ENCODE results near the gene MEF2D. TPM values are rescaled to one million over a fixed set of nuclear protein-coding genes. Genes with fewer than 3 reads are reported as not detected.

Gene MEF2D
- polyA plus RNA-seq, 1 donor = 25.0 TPM

- no peaks in the 10 kb centered on the region for H3K27me3 ChIP-seq (ENCODE audit: control insufficient read depth, insufficient read depth, low read length)
- no CpG with 5 or more reads among the region's 20 CpGs for WGBS (ENCODE audit: insufficient coverage, low lambda C conversion rate)
- no peak overlapping the region for H3K4me3 ChIP-seq (ENCODE audit: low read length)
- H3K9me3 ChIP-seq (ENCODE audit: control insufficient read depth, low read depth, low read length) = peaks cover 2% of the 10 kb centered on the region
- no peak overlapping the region for H3K27ac ChIP-seq (ENCODE audit: low read length)
- peaks cover 34% of the 10 kb centered on the region for H3K36me3 ChIP-seq (ENCODE audit: control insufficient read depth, insufficient read depth, low read length)
- DNase-seq = no peak
- peaks cover 18% of the 10 kb centered on the region for H3K4me1 ChIP-seq (ENCODE audit: control insufficient read depth, insufficient read depth, low read length)
These were observed 37.4 kb downstream of the MEF2D start for GRCh38 chr1:156462954-156463795.

GRCh38 chr1:156461781-156462647, 38.6 kb downstream of the MEF2D start:
- WGBS (ENCODE audit: insufficient coverage, low lambda C conversion rate) = no CpG with 5 or more reads among the region's 17 CpGs
- no peak overlapping the region for H3K27ac ChIP-seq (ENCODE audit: low read length)
- DNase-seq = no peak
- no peak overlapping the region for H3K4me3 ChIP-seq (ENCODE audit: low read length)
- peaks cover 2% of the 10 kb centered on the region for H3K9me3 ChIP-seq (ENCODE audit: control insufficient read depth, low read depth, low read length)
- H3K36me3 ChIP-seq (ENCODE audit: control insufficient read depth, insufficient read depth, low read length) = peaks cover 22% of the 10 kb centered on the region
- peaks cover 18% of the 10 kb centered on the region for H3K4me1 ChIP-seq (ENCODE audit: control insufficient read depth, insufficient read depth, low read length)
- H3K27me3 ChIP-seq (ENCODE audit: control insufficient read depth, insufficient read depth, low read length) = no peaks in the 10 kb centered on the region

- Histone ChIP-seq H3K27me3 (ENCODE audit: control insufficient read depth, insufficient read depth, low read length) (no peaks in the 10 kb centered on the region), H3K9me3 (ENCODE audit: control insufficient read depth, low read depth, low read length) (peaks cover 2% of the 10 kb centered on the region), H3K36me3 (ENCODE audit: control insufficient read depth, insufficient read depth, low read length) (peaks cover 13% of the 10 kb centered on the region), H3K4me1 (ENCODE audit: control insufficient read depth, insufficient read depth, low read length) (peaks cover 20% of the 10 kb centered on the region), H3K27ac (ENCODE audit: low read length) (peak overlapping the region; percentile 35), H3K4me3 (ENCODE audit: low read length) (no peak overlapping the region)
- DNase-seq = peak in 1 of 2 donors; percentile 50
- no CpG with 5 or more reads among the region's 4 CpGs for WGBS (ENCODE audit: insufficient coverage, low lambda C conversion rate)
These were observed 39.5 kb downstream of the MEF2D start for GRCh38 chr1:156461109-156461508.

GRCh38 chr1:156460525-156460924, 40.0 kb downstream of the MEF2D start:
- no CpG with 5 or more reads among the region's 1 CpG for WGBS (ENCODE audit: insufficient coverage, low lambda C conversion rate)
- DNase-seq = no peak
- Histone ChIP-seq H3K4me3 (ENCODE audit: low read length) (no peak overlapping the region), H3K9me3 (ENCODE audit: control insufficient read depth, low read depth, low read length) (no peaks in the 10 kb centered on the region), H3K27ac (ENCODE audit: low read length) (peak overlapping the region; percentile 35), H3K4me1 (ENCODE audit: control insufficient read depth, insufficient read depth, low read length) (peaks cover 23% of the 10 kb centered on the region), H3K27me3 (ENCODE audit: control insufficient read depth, insufficient read depth, low read length) (no peaks in the 10 kb centered on the region), H3K36me3 (ENCODE audit: control insufficient read depth, insufficient read depth, low read length) (peaks cover 8% of the 10 kb centered on the region)

- DNase-seq = no peak
- H3K27ac ChIP-seq (ENCODE audit: low read length) = peak overlapping the region; percentile 97
- WGBS (ENCODE audit: insufficient coverage, low lambda C conversion rate) = no CpG with 5 or more reads among the region's 3 CpGs
- H3K9me3 ChIP-seq (ENCODE audit: control insufficient read depth, low read depth, low read length) = no peaks in the 10 kb centered on the region
- no peaks in the 10 kb centered on the region for H3K27me3 ChIP-seq (ENCODE audit: control insufficient read depth, insufficient read depth, low read length)
- no peaks in the 10 kb centered on the region for H3K36me3 ChIP-seq (ENCODE audit: control insufficient read depth, insufficient read depth, low read length)
- no peak overlapping the region for H3K4me3 ChIP-seq (ENCODE audit: low read length)
- peaks cover 20% of the 10 kb centered on the region for H3K4me1 ChIP-seq (ENCODE audit: control insufficient read depth, insufficient read depth, low read length)
These were observed 42.4 kb downstream of the MEF2D start for GRCh38 chr1:156458181-156458503.

- Histone ChIP-seq H3K9me3 (ENCODE audit: control insufficient read depth, low read depth, low read length) (no peaks in the 10 kb centered on the region), H3K27ac (ENCODE audit: low read length) (peak overlapping the region; percentile 97), H3K36me3 (ENCODE audit: control insufficient read depth, insufficient read depth, low read length) (no peaks in the 10 kb centered on the region), H3K27me3 (ENCODE audit: control insufficient read depth, insufficient read depth, low read length) (no peaks in the 10 kb centered on the region), H3K4me1 (ENCODE audit: control insufficient read depth, insufficient read depth, low read length) (peaks cover 26% of the 10 kb centered on the region), H3K4me3 (ENCODE audit: low read length) (peak overlapping the region; percentile 69)
- no CpG with 5 or more reads among the region's 59 CpGs for WGBS (ENCODE audit: insufficient coverage, low lambda C conversion rate)
- DNase-seq = peak; percentile 98 to 100
These were observed 43.7 kb downstream of the MEF2D start for GRCh38 chr1:156456625-156457465.

- no peak overlapping the region for H3K27ac ChIP-seq (ENCODE audit: low read length)
- 56% methylated on average over 2 of the region's 7 CpGs for WGBS (ENCODE audit: insufficient coverage, low lambda C conversion rate)
- H3K27me3 ChIP-seq (ENCODE audit: control insufficient read depth, insufficient read depth, low read length) = no peaks in the 10 kb centered on the region
- H3K9me3 ChIP-seq (ENCODE audit: control insufficient read depth, low read depth, low read length) = no peaks in the 10 kb centered on the region
- peaks cover 22% of the 10 kb centered on the region for H3K4me1 ChIP-seq (ENCODE audit: control insufficient read depth, insufficient read depth, low read length)
- H3K36me3 ChIP-seq (ENCODE audit: control insufficient read depth, insufficient read depth, low read length) = no peaks in the 10 kb centered on the region
- DNase-seq = no peak
- H3K4me3 ChIP-seq (ENCODE audit: low read length) = no peak overlapping the region
These were observed 45.2 kb downstream of the MEF2D start for GRCh38 chr1:156455362-156455761.

- peaks cover 22% of the 10 kb centered on the region for H3K4me1 ChIP-seq (ENCODE audit: control insufficient read depth, insufficient read depth, low read length)
- 100% methylated on average over 1 of the region's 1 CpG for whole genome bisulfite sequencing (ENCODE audit: insufficient coverage, low lambda C conversion rate)
- H3K4me3 ChIP-seq (ENCODE audit: low read length) = no peak overlapping the region
- no peaks in the 10 kb centered on the region for H3K36me3 ChIP-seq (ENCODE audit: control insufficient read depth, insufficient read depth, low read length)
- H3K9me3 ChIP-seq (ENCODE audit: control insufficient read depth, low read depth, low read length) = no peaks in the 10 kb centered on the region
- H3K27ac ChIP-seq (ENCODE audit: low read length) = no peak overlapping the region
- H3K27me3 ChIP-seq (ENCODE audit: control insufficient read depth, insufficient read depth, low read length) = no peaks in the 10 kb centered on the region
- no peak for DNase-seq
These were observed 47.7 kb downstream of the MEF2D start for GRCh38 chr1:156452907-156453306.

GRCh38 chr1:156451505-156452160, 48.9 kb downstream of the MEF2D start:
- 27% methylated on average over 3 of the region's 5 CpGs for WGBS (ENCODE audit: insufficient coverage, low lambda C conversion rate)
- peak overlapping the region; percentile 65 for H3K27ac ChIP-seq (ENCODE audit: low read length)
- H3K4me3 ChIP-seq (ENCODE audit: low read length) = no peak overlapping the region
- H3K9me3 ChIP-seq (ENCODE audit: control insufficient read depth, low read depth, low read length) = no peaks in the 10 kb centered on the region
- H3K27me3 ChIP-seq (ENCODE audit: control insufficient read depth, insufficient read depth, low read length) = no peaks in the 10 kb centered on the region
- H3K4me1 ChIP-seq (ENCODE audit: control insufficient read depth, insufficient read depth, low read length) = peaks cover 22% of the 10 kb centered on the region
- peak; percentile 70 to 90 for DNase-seq
- no peaks in the 10 kb centered on the region for H3K36me3 ChIP-seq (ENCODE audit: control insufficient read depth, insufficient read depth, low read length)
